Cerebellar cortex (tissue), 1 donor: ENCODE results near the gene HOXC12.
A peak's percentile ranks its signal among the peaks of the same experiment; 100 is the strongest.

Source experiments
- DNase-seq: peaks from one replicate; pipeline ENCODE4 v3.0.0-alpha.2; 2015; ENCODE audit warnings: low spot score

HOXC12 gene

GRCh38 chr12:53997204-53998109 is 42.8 kb downstream of the HOXC12 start:
- peak; percentile 65 for DNase-seq

- peak; percentile 63 for DNase-seq
These were observed 43.6 kb downstream of the HOXC12 start for GRCh38 chr12:53998110-53998899.

GRCh38 chr12:53998900-53999236 is 44.2 kb downstream of the HOXC12 start:
- no peak for DNase-seq

- DNase-seq = peak; percentile 64
These were observed 44.9 kb downstream of the HOXC12 start for GRCh38 chr12:53999559-54000115.

GRCh38 chr12:54000116-54001114 is 45.7 kb downstream of the HOXC12 start, which contains the start of gene HOXC9:
Gene HOXC9, plus strand, starts transcription at chr12:54000161. Its CDS starts 28 bp downstream, at chr12:54000189.
- DNase-seq = no peak

- no peak for DNase-seq
These were observed 46.8 kb downstream of the HOXC12 start for GRCh38 chr12:54001283-54002187.

- DNase-seq = no peak
These were observed 47.7 kb downstream of the HOXC12 start for GRCh38 chr12:54002278-54002914.

- no peak for DNase-seq
These were observed 48.2 kb downstream of the HOXC12 start for GRCh38 chr12:54002915-54003389.

GRCh38 chr12:54003625-54004024 is 48.9 kb downstream of the HOXC12 start:
- DNase-seq = no peak

- no peak for DNase-seq
These were observed 49.5 kb downstream of the HOXC12 start for GRCh38 chr12:54004063-54004840.

GRCh38 chr12:54004841-54005530 is 50.3 kb downstream of the HOXC12 start:
- DNase-seq = no peak

- DNase-seq = no peak
These were observed 50.8 kb downstream of the HOXC12 start for GRCh38 chr12:54005531-54005852.

GRCh38 chr12:54005853-54006558 is 51.3 kb downstream of the HOXC12 start:
- DNase-seq = peak; percentile 91

GRCh38 chr12:54006559-54007220 is 52.0 kb downstream of the HOXC12 start:
- no peak for DNase-seq

- DNase-seq = no peak
These were observed 53.0 kb downstream of the HOXC12 start for GRCh38 chr12:54007538-54008259.

GRCh38 chr12:54008260-54008552 is 53.5 kb downstream of the HOXC12 start:
- no peak for DNase-seq
